ENCODE measurements around the gene DOCK8.
A peak's percentile ranks its signal among the peaks of the same experiment; 100 is the strongest.

Gene DOCK8

GRCh38 chr9:292915-293314 is 78.2 kb downstream of the DOCK8 start:
- no peaks in the 10 kb centered on the region for H3K27me3 ChIP-seq (replicated peaks; ENCODE audit: control insufficient read depth, insufficient read depth, low read length)
- peaks cover 9% of the 10 kb centered on the region for H3K36me3 ChIP-seq (ENCODE audit: control insufficient read depth, insufficient read depth, low read length)
- no peak for DNase-seq (ENCODE audit: extremely low read depth, insufficient read length)
- H3K4me3 ChIP-seq (replicated peaks; ENCODE audit: low read depth, low read length), result no peak overlapping the region
- TF ChIP-seq CTCF (IDR thresholded peaks at IDR 0.05; ENCODE audit: insufficient read depth, low read length, poor library complexity, severe bottlenecking), result no peak

GRCh38 chr9:295576-295975 is 80.9 kb downstream of the DOCK8 start:
- H3K36me3 ChIP-seq (ENCODE audit: control insufficient read depth, insufficient read depth, low read length), result peaks cover 5% of the 10 kb centered on the region
- DNase-seq (ENCODE audit: extremely low read depth, insufficient read length), result no peak
- no peaks in the 10 kb centered on the region for H3K27me3 ChIP-seq (replicated peaks; ENCODE audit: control insufficient read depth, insufficient read depth, low read length)
- H3K4me3 ChIP-seq (replicated peaks; ENCODE audit: low read depth, low read length), result no peak overlapping the region
- TF ChIP-seq CTCF (IDR thresholded peaks at IDR 0.05; ENCODE audit: insufficient read depth, low read length, poor library complexity, severe bottlenecking), result no peak

GRCh38 chr9:296411-296810 is 81.7 kb downstream of the DOCK8 start:
- Histone ChIP-seq H3K4me3 (replicated peaks; ENCODE audit: low read depth, low read length) (no peak overlapping the region), H3K27me3 (replicated peaks; ENCODE audit: control insufficient read depth, insufficient read depth, low read length) (no peaks in the 10 kb centered on the region), H3K36me3 (ENCODE audit: control insufficient read depth, insufficient read depth, low read length) (peaks cover 5% of the 10 kb centered on the region)
- no peak for TF ChIP-seq CTCF (IDR thresholded peaks at IDR 0.05; ENCODE audit: insufficient read depth, low read length, poor library complexity, severe bottlenecking)
- no peak for DNase-seq (ENCODE audit: extremely low read depth, insufficient read length)

GRCh38 chr9:297104-297972 is 82.7 kb downstream of the DOCK8 start:
- H3K36me3 ChIP-seq (ENCODE audit: control insufficient read depth, insufficient read depth, low read length), result peaks cover 5% of the 10 kb centered on the region
- TF ChIP-seq CTCF (IDR thresholded peaks at IDR 0.05; ENCODE audit: insufficient read depth, low read length, poor library complexity, severe bottlenecking), result no peak
- DNase-seq (ENCODE audit: extremely low read depth, insufficient read length), result peak; percentile 62
- no peak overlapping the region for H3K4me3 ChIP-seq (replicated peaks; ENCODE audit: low read depth, low read length)
- no peaks in the 10 kb centered on the region for H3K27me3 ChIP-seq (replicated peaks; ENCODE audit: control insufficient read depth, insufficient read depth, low read length)

GRCh38 chr9:303502-303901 is 88.8 kb downstream of the DOCK8 start:
- Histone ChIP-seq H3K27me3 (replicated peaks; ENCODE audit: control insufficient read depth, insufficient read depth, low read length) (no peaks in the 10 kb centered on the region), H3K4me3 (replicated peaks; ENCODE audit: low read depth, low read length) (no peak overlapping the region), H3K36me3 (ENCODE audit: control insufficient read depth, insufficient read depth, low read length) (peaks cover 7% of the 10 kb centered on the region)
- TF ChIP-seq CTCF (IDR thresholded peaks at IDR 0.05; ENCODE audit: insufficient read depth, low read length, poor library complexity, severe bottlenecking), result no peak
- DNase-seq (ENCODE audit: extremely low read depth, insufficient read length), result no peak

Measured in GM06990 (cell line).